Measurements from ENCODE around the gene RNF150.

Gene RNF150

GRCh38 chr4:140865253-140866217 is 267.7 kb downstream of the RNF150 start:
- no peak for DNase-seq (ENCODE audit: low read depth)

GRCh38 chr4:140863197-140863596 is 270.1 kb downstream of the RNF150 start:
- no peak for DNase-seq (ENCODE audit: low read depth)

- DNase-seq (ENCODE audit: low read depth), result no peak
These were observed 271.2 kb downstream of the RNF150 start for GRCh38 chr4:140862177-140862442.

- DNase-seq (ENCODE audit: low read depth), result no peak
These were observed 271.7 kb downstream of the RNF150 start for GRCh38 chr4:140861359-140862176.

- no peak for DNase-seq (ENCODE audit: low read depth)
These were observed 274.4 kb downstream of the RNF150 start for GRCh38 chr4:140858897-140859296.

GRCh38 chr4:140857111-140857510 is 276.2 kb downstream of the RNF150 start:
- no peak for DNase-seq (ENCODE audit: low read depth)

- no peak for DNase-seq (ENCODE audit: low read depth)
These were observed 276.6 kb downstream of the RNF150 start for GRCh38 chr4:140856621-140857062.

GRCh38 chr4:140854168-140854567 is 279.1 kb downstream of the RNF150 start:
- DNase-seq (ENCODE audit: low read depth), result no peak

GRCh38 chr4:140851804-140852203 is 281.5 kb downstream of the RNF150 start:
- DNase-seq (ENCODE audit: low read depth), result no peak

GRCh38 chr4:140851032-140851636 is 282.1 kb downstream of the RNF150 start:
- no peak for DNase-seq (ENCODE audit: low read depth)

- DNase-seq (ENCODE audit: low read depth), result no peak
These were observed 283.7 kb downstream of the RNF150 start for GRCh38 chr4:140849526-140849925.

- no peak for DNase-seq (ENCODE audit: low read depth)
These were observed 286.5 kb downstream of the RNF150 start for GRCh38 chr4:140846736-140847135.

- DNase-seq (ENCODE audit: low read depth), result no peak
These were observed 289.2 kb downstream of the RNF150 start for GRCh38 chr4:140844061-140844460.

- no peak for DNase-seq (ENCODE audit: low read depth)
These were observed 292.1 kb downstream of the RNF150 start for GRCh38 chr4:140841186-140841585.

GRCh38 chr4:140839888-140840790 is 293.1 kb downstream of the RNF150 start:
- DNase-seq (ENCODE audit: low read depth), result no peak

GRCh38 chr4:140839406-140839805 is 293.9 kb downstream of the RNF150 start:
- DNase-seq (ENCODE audit: low read depth), result no peak

GRCh38 chr4:140837736-140838135 is 295.5 kb downstream of the RNF150 start:
- no peak for DNase-seq (ENCODE audit: low read depth)

GRCh38 chr4:140834839-140835495 is 298.3 kb downstream of the RNF150 start:
- no peak for DNase-seq (ENCODE audit: low read depth)

- DNase-seq (ENCODE audit: low read depth), result no peak
These were observed 300.0 kb downstream of the RNF150 start for GRCh38 chr4:140833280-140833679.

- no peak for DNase-seq (ENCODE audit: low read depth)
These were observed 303.4 kb downstream of the RNF150 start for GRCh38 chr4:140829825-140830224.

- no peak for DNase-seq (ENCODE audit: low read depth)
These were observed 306.6 kb downstream of the RNF150 start for GRCh38 chr4:140826701-140827027.

Measured in T-helper 22 cell (primary cell).